Peyer's patch (tissue), 4 donors: ENCODE results near the gene MIER2. TPM values are rescaled to one million over a fixed set of nuclear protein-coding genes. Genes with fewer than 3 reads are reported as not detected.
A peak's percentile ranks its signal among the peaks of the same experiment; 100 is the strongest.
"Not testable (repeated sequence)": the region's sequence is repeated elsewhere in the genome, so short reads cannot be mapped to it uniquely, and the experiment has no call there.

Source experiments
- DNase-seq, 3 donors: peaks; one replicate each; pipeline ENCODE4 v3.0.0-alpha.2; 2017 to 2019
- H3K27ac ChIP-seq, 4 donors: fragments of 200-600 bp; sonication (generic); one replicate each; pipeline ENCODE4 v1.5.1; 2016 to 2019
- H3K27me3 ChIP-seq, 2 donors: fragments of 200-600 bp; sonication (generic); one replicate each; pipeline ENCODE4 v1.5.1; 2019
- H3K36me3 ChIP-seq, 3 donors: fragments of 200-600 bp; sonication (generic); one replicate each; pipeline ENCODE4 v1.5.1; 2016 to 2019
- H3K4me1 ChIP-seq, 4 donors: fragments of 200-600 bp; sonication (generic); one replicate each; pipeline ENCODE4 v1.5.1; 2016 to 2019
- H3K4me3 ChIP-seq, 4 donors: fragments of 200-600 bp; sonication (generic); 1 replicate in 3 of 4; 2 replicates in 1 of 4; pipeline ENCODE4 v1.5.1; 2016 to 2019; ENCODE audit warnings: mild to moderate bottlenecking in 1 of 4
- H3K9me3 ChIP-seq, 4 donors: fragments of 200-600 bp; sonication (generic); one replicate each; pipeline ENCODE4 v1.5.1; 2016 to 2019; ENCODE audit warnings: mild to moderate bottlenecking in 1 of 4
- POLR2A ChIP-seq, 2 donors: fragments of 450-650 bp; IDR thresholded peaks; one replicate each; pipeline ENCODE4 v1.5.1; 2017; ENCODE audit warnings: antibody characterized with exemption in 2 of 2, mild to moderate bottlenecking in 2 of 2, moderate library complexity in 2 of 2
- total RNA-seq, 4 donors: library from RNA; depleted of rRNA; stranded (reverse); fragments of >200 nt; gene quantifications; one replicate each; pipeline ENCODE4 v1.1.0, GENCODE V29; 2016
- TF ChIP-seq, protein P1 (sequence below), 6 experiments: fragments of 450-650 bp in 4 of 6; fragments of 200-600 bp in 2 of 6; sonication (generic) in 1 of 6; IDR thresholded peaks; one replicate each; pipeline ENCODE4 v1.5.1; 2017 to 2019; ENCODE audit warnings: antibody characterized with exemption in 6 of 6, mild to moderate bottlenecking in 3 of 6, moderate library complexity in 1 of 6

Gene MIER2
- total RNA-seq, 4 donors from 2014 or later, result 6.0 to 27.3 (median 20.9) TPM

GRCh38 chr19:384799-385169 lies 40.2 kb upstream of the MIER2 start:
- H3K9me3 ChIP-seq, result no peaks in the 10 kb centered on the region
- H3K27me3 ChIP-seq, result no peaks in the 10 kb centered on the region
- H3K27ac ChIP-seq, result no peak overlapping the region
- no peak overlapping the region for H3K4me3 ChIP-seq
- no peaks in the 10 kb centered on the region for H3K4me1 ChIP-seq
- H3K36me3 ChIP-seq, result no peaks in the 10 kb centered on the region
- no peak for TF ChIP-seq POLR2A (IDR thresholded peaks at IDR 0.05)
- TF ChIP-seq, protein P1, sequence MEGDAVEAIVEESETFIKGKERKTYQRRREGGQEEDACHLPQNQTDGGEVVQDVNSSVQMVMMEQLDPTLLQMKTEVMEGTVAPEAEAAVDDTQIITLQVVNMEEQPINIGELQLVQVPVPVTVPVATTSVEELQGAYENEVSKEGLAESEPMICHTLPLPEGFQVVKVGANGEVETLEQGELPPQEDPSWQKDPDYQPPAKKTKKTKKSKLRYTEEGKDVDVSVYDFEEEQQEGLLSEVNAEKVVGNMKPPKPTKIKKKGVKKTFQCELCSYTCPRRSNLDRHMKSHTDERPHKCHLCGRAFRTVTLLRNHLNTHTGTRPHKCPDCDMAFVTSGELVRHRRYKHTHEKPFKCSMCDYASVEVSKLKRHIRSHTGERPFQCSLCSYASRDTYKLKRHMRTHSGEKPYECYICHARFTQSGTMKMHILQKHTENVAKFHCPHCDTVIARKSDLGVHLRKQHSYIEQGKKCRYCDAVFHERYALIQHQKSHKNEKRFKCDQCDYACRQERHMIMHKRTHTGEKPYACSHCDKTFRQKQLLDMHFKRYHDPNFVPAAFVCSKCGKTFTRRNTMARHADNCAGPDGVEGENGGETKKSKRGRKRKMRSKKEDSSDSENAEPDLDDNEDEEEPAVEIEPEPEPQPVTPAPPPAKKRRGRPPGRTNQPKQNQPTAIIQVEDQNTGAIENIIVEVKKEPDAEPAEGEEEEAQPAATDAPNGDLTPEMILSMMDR (IDR thresholded peaks at IDR 0.05), result no peak
- DNase-seq, result peak in 1 of 3 donors; percentile 3

GRCh38 chr19:383922-384798 lies 39.6 kb upstream of the MIER2 start:
- Histone ChIP-seq H3K36me3 (no peaks in the 10 kb centered on the region), H3K4me3 (no peak overlapping the region), H3K4me1 (no peaks in the 10 kb centered on the region), H3K27me3 (no peaks in the 10 kb centered on the region), H3K27ac (no peak overlapping the region), H3K9me3 (no peaks in the 10 kb centered on the region)
- TF ChIP-seq POLR2A (IDR thresholded peaks at IDR 0.05), result no peak
- TF ChIP-seq, protein P1 (IDR thresholded peaks at IDR 0.05), result peak in 3 of 6 experiments; percentile 35 to 41 (median 38)
- DNase-seq, result peak in 2 of 3 donors; percentile 10 to 47

- no peak for TF ChIP-seq POLR2A (IDR thresholded peaks at IDR 0.05)
- TF ChIP-seq, protein P1 (IDR thresholded peaks at IDR 0.05), result no peak
- DNase-seq, result peak in 1 of 3 donors; percentile 20
- Histone ChIP-seq H3K4me3 (no peak overlapping the region), H3K27ac (no peak overlapping the region), H3K9me3 (no peaks in the 10 kb centered on the region), H3K4me1 (no peaks in the 10 kb centered on the region), H3K36me3 (no peaks in the 10 kb centered on the region), H3K27me3 (no peaks in the 10 kb centered on the region)
Measured at GRCh38 chr19:383040-383439, 38.4 kb upstream of the MIER2 start.

DNA sequence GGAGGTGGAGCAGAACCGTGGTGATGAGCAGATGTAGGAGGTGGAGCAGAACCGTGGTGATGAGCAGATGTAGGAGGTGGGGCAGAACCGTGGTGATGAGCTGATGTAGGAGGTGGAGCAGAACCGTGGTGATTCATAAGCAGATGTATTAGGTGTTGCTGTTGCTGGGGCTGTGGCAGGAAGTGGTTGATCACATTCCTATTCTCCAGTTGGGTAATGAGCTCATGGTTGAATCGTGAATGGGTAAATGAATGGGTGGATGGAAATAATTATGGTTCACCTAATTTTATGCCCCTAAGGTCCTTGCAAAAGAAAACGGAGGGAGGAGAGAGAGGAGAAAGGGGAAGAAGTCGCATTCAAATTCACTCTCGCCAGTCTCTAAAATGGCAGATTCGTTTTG lies 38.0 kb upstream of the MIER2 start:
- peak in 1 of 3 donors; percentile 14 for DNase-seq
- not testable (repeated sequence) for H3K27ac ChIP-seq, H3K27me3 ChIP-seq, H3K4me1 ChIP-seq, H3K9me3 ChIP-seq, H3K4me3 ChIP-seq, H3K36me3 ChIP-seq

GRCh38 chr19:381901-382300 lies 37.3 kb upstream of the MIER2 start:
- not testable (repeated sequence) for H3K9me3 ChIP-seq, H3K4me1 ChIP-seq, H3K4me3 ChIP-seq, H3K27me3 ChIP-seq, H3K36me3 ChIP-seq, DNase-seq, H3K27ac ChIP-seq

DNA sequence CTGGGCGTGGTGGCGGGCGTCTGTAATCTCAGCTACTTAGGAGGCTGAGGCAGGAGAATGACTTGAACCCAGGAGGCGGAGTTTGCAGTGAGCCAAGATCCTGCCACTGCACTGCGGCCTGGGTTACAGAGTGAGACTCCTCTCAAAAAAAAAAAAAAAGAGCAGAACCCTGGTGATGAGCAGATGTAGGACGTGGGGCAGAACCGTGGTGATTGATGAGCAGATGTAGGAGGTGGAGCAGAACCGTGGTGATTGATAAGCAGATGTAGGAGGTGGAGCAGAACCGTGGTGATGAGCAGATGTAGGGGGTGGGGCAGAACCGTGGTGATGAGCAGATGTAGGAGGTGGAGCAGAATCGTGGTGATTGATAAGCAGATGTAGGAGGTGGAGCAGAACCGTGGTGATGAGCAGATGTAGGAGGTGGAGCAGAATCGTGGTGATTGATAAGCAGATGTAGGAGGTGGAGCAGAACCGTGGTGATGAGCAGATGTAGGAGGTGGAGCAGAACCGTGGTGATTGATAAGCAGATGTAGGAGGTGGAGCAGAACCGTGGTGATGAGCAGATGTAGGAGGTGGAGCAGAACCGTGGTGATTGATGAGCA lies 36.1 kb upstream of the MIER2 start:
- not testable (repeated sequence) for DNase-seq, H3K4me3 ChIP-seq, H3K27ac ChIP-seq, H3K9me3 ChIP-seq, H3K36me3 ChIP-seq, H3K4me1 ChIP-seq, H3K27me3 ChIP-seq

GRCh38 chr19:379796-380195 lies 35.2 kb upstream of the MIER2 start:
- H3K27me3 ChIP-seq, result no peaks in the 10 kb centered on the region
- no peaks in the 10 kb centered on the region for H3K9me3 ChIP-seq
- no peaks in the 10 kb centered on the region for H3K4me1 ChIP-seq
- DNase-seq, result peak in 2 of 3 donors; percentile 8 to 30
- H3K4me3 ChIP-seq, result no peak overlapping the region
- no peaks in the 10 kb centered on the region for H3K36me3 ChIP-seq
- no peak overlapping the region for H3K27ac ChIP-seq
- no peak for TF ChIP-seq POLR2A (IDR thresholded peaks at IDR 0.05)
- TF ChIP-seq, protein P1 (IDR thresholded peaks at IDR 0.05), result no peak
